ENCODE data around the gene FNDC3B. TPM values are rescaled to one million over a fixed set of nuclear protein-coding genes. Genes with fewer than 3 reads are reported as not detected.

Gene FNDC3B
- total RNA-seq, 1 experiment from 2014 or later: 22.9 TPM

- in situ Hi-C loops (cut with HindIII; ENCODE audit: low sequenced_read_pairs): no loop called here
- DNase-seq (ENCODE audit: low spot score): no peak
Observed at GRCh38 chr3:172048599-172048998, 9.2 kb downstream of the FNDC3B start.

- in situ Hi-C loops (cut with HindIII; ENCODE audit: low sequenced_read_pairs): no loop called here
- no peak for DNase-seq (ENCODE audit: low spot score)
Observed at GRCh38 chr3:172051310-172051956, 12.1 kb downstream of the FNDC3B start.

GRCh38 chr3:172051957-172052354, 12.6 kb downstream of the FNDC3B start:
- DNase-seq (ENCODE audit: low spot score): no peak
- in situ Hi-C loops (cut with HindIII; ENCODE audit: low sequenced_read_pairs): no loop called here

DNA sequence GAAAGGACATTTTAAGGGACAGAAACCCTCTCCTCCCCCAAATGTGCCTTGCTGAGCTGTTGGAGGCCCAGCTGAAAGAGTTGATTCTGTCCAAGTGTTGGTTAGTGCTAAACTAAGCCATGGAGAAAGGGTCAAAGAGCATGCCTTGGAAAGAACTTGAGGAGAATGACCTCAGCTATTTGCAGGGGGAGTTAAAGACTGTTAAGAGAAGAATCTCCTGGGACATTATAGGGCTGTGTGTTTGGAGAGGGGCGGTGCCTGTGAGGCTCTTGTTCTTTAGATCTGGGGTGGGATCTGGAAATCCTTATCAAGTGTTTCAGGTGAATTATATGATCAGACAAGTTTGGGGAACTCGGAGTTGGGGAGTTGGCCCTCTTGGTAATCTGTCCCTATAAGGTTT, 13.0 kb downstream of the FNDC3B start:
- no peak for DNase-seq (ENCODE audit: low spot score)
- in situ Hi-C loops (cut with HindIII; ENCODE audit: low sequenced_read_pairs): no loop called here

DNA sequence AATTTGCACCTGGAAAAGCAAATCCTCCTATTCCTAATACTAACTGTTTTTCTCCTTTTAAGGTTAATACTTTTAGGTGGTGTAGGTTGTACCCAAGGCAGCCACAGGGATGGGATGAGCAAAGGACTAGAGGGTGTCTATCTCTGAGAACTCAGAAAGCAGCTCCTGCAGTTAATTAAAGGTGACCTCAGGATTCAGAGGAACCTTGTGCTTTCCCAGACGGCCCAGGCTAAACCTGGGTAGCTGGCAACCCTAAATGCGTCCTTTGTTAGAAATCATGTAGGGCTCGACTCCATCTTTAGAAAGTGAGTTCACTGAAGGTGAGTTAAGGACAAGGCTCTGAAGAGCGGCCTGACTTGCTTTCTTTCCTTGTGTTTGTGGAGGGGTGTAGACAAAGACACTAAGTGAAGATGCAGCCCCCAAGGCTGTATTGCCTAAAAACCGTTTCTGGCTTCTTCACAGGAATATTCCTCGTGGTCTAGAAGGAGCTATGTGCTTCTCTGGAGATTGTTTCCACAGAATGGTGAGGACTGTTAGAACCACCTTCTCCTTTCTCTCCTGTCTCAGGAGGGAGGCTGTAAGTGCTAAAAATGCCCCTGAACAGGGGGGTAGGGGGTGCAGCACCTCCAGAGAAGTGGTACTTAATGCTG, 14.9 kb downstream of the FNDC3B start:
- in situ Hi-C loops (cut with HindIII; ENCODE audit: low sequenced_read_pairs): no loop called here

DNA sequence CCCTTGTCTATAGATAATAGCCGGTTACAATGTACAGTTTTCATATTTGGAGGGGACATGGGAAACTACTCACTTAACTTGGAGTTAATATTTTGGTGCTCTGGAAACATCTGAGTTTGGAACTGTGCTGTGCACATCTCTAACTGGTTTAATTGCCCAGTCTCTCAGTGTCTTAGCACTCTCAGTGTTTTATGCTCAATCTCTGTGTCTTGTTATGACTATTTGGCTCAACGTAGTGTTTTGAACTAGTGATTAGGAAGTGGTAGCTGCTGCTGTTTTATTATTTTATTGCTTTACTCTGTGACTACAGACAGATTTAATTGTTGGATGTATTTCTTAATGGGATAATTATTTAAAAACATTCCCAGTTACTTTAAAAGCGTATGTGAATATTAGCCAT, 17.0 kb downstream of the FNDC3B start:
- in situ Hi-C loops (cut with HindIII; ENCODE audit: low sequenced_read_pairs): no loop called here
- DNase-seq (ENCODE audit: low spot score): no peak

More for the DNA sequence above, 14.9 kb downstream of the FNDC3B start:
- no peak for DNase-seq (ENCODE audit: low spot score)

GRCh38 chr3:172057059-172057458, 17.7 kb downstream of the FNDC3B start:
- in situ Hi-C loops (cut with HindIII; ENCODE audit: low sequenced_read_pairs): no loop called here
- DNase-seq (ENCODE audit: low spot score): no peak

DNA sequence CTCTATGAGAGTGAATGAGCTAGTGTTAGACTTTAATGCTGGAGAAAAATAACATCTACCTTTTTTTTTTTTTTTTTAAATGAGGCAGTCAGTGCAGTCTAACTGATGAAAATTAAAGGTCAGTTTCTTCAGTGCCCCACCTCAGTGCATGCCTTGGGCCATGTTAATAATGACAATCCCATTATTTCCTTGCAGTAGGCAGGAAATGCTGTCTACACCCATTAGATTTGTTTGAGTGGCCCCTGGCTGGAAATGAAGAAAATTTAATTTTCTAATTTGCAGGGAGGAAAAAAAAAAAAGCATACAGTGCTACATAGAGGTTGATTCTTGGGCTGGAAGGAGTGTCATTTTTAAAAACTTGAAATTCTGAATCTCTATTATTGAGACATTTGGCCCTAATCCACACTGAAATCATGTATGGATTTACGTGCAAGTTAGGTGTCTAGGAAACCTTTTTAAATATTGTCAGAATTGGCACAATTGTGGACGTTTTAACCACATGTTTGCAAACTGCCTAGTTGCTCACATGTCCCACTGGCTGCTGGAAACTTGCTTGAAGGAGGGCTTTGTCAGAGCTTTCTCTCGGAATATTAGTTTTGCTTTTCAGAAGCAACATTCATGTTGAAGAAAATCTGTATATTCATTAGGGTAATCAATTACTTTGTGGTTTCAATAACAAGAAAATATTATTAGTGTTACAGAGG, 18.4 kb downstream of the FNDC3B start:
- no peak for DNase-seq (ENCODE audit: low spot score)
- in situ Hi-C loops (cut with HindIII; ENCODE audit: low sequenced_read_pairs): no loop called here

GRCh38 chr3:172059532-172059931, 20.2 kb downstream of the FNDC3B start:
- in situ Hi-C loops (cut with HindIII; ENCODE audit: low sequenced_read_pairs): no loop called here
- DNase-seq (ENCODE audit: low spot score): no peak

DNA sequence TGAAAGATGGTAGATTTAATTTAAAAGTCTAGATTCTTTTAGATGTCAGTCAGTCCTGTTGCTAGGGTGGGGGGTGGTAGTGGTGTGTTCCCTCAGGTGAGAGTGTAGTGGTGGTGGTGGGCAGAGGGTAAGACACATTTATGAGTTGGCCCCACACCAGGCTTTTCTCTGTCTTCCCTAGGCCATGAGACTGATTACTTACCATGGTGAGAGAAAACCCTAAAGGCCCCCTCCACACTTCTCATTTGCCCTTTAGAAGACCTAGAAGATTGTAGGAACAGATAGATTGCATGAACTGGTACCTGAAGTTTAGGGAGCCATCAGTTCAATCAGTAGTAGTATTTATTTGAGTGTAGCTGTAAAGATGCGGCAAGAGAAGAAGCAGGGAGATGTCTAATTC, 20.9 kb downstream of the FNDC3B start:
- in situ Hi-C loops (cut with HindIII; ENCODE audit: low sequenced_read_pairs): no loop called here
- DNase-seq (ENCODE audit: low spot score): no peak

- DNase-seq (ENCODE audit: low spot score): no peak
- in situ Hi-C loops (cut with HindIII; ENCODE audit: low sequenced_read_pairs): no loop called here
Observed at GRCh38 chr3:172061724-172062184, 22.4 kb downstream of the FNDC3B start.

GRCh38 chr3:172062761-172063160, 23.4 kb downstream of the FNDC3B start:
- in situ Hi-C loops (cut with HindIII; ENCODE audit: low sequenced_read_pairs): no loop called here
- no peak for DNase-seq (ENCODE audit: low spot score)

DNA sequence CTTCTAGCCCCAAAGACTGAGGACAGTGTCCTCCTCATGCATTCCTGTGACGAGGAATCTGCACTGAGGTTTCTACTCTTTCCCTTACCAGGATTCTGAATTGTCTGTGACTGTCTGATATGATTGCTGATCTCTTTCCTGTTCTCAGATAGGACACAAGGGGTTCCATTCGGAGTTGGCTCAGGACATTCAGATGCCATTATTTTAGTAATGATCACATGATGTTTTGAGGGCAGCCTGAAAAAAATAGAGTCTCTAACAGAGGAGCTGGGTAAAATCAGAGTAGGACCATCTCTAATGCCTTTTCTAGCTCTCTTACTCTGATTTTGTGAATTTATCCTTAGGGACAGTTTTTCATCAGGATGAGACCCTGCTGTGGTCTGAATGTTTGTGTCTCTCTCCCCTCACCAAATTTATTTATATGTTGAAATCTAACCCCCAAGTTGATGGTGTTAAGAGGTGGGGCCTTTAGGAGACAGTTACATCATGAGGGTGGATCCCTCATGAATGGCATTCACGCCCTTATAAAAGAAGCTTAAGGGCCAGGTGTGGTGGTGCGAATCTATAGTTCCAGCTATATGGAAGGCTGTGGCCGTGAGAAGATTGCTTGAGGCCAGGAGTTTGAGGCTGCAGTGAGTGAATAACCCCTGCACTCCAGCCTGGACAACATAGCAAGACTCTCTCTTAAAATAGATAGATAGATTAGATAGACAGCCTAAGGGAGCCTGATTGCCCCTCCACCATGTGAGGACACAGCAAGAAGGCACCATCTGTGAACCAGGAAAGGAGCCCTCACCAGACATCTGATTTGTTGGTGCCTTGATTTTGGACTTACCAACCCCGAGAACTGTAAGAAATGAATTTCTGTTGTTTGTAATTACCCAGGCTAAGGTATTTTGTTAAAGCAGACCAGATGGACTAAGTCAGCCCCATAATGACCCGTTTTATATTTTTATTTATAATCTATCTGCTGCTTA, 24.4 kb downstream of the FNDC3B start:
- in situ Hi-C loops (cut with HindIII; ENCODE audit: low sequenced_read_pairs): no loop called here

DNA sequence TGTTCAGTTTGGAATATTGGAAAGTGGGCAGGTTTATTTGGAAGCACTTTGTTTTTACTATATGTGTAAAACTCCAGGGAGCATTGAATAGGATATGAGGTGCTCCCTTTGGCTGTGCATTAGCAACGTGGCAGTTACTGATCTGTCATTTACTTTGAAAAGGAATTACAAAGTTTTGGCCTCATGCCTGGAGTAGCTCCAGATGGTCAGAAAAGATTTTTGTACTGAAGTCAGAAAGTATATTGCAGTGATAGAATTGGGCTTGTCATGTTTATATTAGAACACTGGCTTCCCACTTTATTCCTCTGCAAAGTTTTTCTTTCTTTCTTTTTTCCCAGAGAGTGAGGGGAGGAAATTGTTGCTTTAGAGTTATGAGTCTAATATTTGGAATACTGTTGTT, 26.1 kb downstream of the FNDC3B start:
- in situ Hi-C loops (cut with HindIII; ENCODE audit: low sequenced_read_pairs): no loop called here
- DNase-seq (ENCODE audit: low spot score): peak; percentile 33

More for the DNA sequence above, 24.4 kb downstream of the FNDC3B start:
- no peak for DNase-seq (ENCODE audit: low spot score)

DNA sequence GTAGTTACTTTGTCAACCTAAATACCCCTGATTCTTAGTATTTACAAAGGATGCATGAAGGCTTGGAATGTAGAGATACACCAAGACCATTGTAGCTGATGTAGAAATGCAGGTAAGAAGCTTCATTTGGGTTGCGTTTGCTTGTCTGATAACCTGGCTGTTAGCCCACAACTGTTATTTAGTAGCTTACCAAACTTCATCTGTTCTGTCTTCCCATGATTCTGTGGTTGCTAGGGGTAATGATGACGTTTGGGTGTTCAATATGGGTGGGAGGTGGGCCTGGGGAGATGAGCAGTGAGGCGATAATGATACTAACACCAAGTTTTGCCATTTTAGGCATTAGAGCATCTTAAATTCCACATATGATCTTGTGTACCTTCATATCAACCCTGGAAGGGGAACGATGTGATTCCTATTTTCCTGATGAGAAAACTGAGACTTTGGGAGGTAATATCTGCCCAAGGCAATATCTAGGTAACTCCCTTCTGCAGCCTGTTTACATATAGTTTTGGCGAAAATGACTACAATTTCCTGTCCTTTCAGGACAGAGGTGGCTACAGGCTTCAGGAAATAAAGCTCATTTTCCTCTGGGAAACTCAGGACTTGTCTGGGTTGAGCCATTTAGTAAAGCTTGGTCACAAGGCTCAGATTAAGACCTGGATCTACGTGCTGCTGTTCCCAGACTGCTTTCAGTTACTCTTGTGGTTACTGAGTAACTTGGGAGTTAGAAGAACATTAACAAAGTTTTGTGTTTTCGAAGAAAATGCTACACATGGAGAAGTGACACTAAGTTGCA, 26.8 kb downstream of the FNDC3B start:
- no peak for DNase-seq (ENCODE audit: low spot score)
- in situ Hi-C loops (cut with HindIII; ENCODE audit: low sequenced_read_pairs): no loop called here

GRCh38 chr3:172066880-172067796, 27.8 kb downstream of the FNDC3B start:
- no peak for DNase-seq (ENCODE audit: low spot score)
- in situ Hi-C loops (cut with HindIII; ENCODE audit: low sequenced_read_pairs): no loop called here

DNA sequence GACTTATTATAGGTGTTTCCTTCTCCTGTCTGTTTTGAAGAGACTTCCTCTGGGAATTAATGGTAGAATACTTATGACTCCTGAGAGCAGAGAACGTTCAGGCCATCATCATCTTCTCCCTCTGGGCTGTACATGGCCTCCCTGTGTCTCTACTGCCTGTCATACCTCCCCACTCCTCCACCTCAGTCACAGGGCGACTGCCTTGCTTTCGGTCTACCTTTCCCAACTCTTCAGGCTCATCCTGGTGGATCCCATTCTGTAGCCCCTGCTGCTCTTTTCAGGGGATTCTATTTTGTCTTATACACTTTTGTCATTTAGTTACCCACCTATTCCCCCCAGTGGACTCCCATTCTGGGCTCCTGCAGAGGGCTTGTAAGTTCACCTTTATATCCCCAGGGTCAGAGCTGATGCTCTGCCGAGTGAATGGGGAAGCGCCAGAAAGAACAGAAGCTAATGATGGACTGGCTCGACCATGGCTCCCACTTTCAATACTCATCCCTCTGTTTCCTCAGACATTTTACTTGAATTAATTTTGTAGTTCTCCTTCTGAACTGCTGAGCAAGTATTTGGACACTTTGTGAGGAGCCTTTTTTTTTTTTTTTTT, 28.6 kb downstream of the FNDC3B start:
- in situ Hi-C loops (cut with HindIII; ENCODE audit: low sequenced_read_pairs): no loop called here
- no peak for DNase-seq (ENCODE audit: low spot score)
